NT2/D1 (cell line): ENCODE results near the gene SSU72.

Source experiments
- DNase-seq: peaks from one replicate; pipeline ENCODE4 v3.0.0-alpha.2; 2011; ENCODE audit warnings: low read depth, low spot score
- H3K27me3 ChIP-seq: 2 replicates; pipeline ENCODE4 v1.6.0; 2011; ENCODE audit warnings: mild to moderate bottlenecking; ENCODE audit not compliant: insufficient read length, insufficient read depth
- H3K36me3 ChIP-seq: 2 replicates; pipeline ENCODE4 v1.6.1; 2011; ENCODE audit warnings: mild to moderate bottlenecking, low read length, mixed read lengths; ENCODE audit not compliant: insufficient read depth, insufficient read length
- H3K4me1 ChIP-seq: 2 replicates; pipeline ENCODE4 v1.5.1; 2011; ENCODE audit not compliant: insufficient read depth, insufficient read length
- H3K4me3 ChIP-seq: 2 replicates; pipeline ENCODE4 v1.5.1; 2011; ENCODE audit warnings: low read depth; ENCODE audit not compliant: insufficient read length
- H3K9ac ChIP-seq: 2 replicates; pipeline ENCODE4 v1.6.0; 2011; ENCODE audit warnings: low read depth; ENCODE audit not compliant: insufficient read length
- H3K9me3 ChIP-seq: 2 replicates; pipeline ENCODE4 v1.5.1; 2011; ENCODE audit warnings: mild to moderate bottlenecking, low read length; ENCODE audit not compliant: insufficient read depth
- SUZ12 ChIP-seq: IDR thresholded peaks from 2 replicates; pipeline ENCODE4 v1.6.1; 2011; ENCODE audit not compliant: insufficient read length, insufficient read depth; ENCODE audit errors: extremely low read depth
- YY1 ChIP-seq: IDR thresholded peaks from 2 replicates; pipeline ENCODE4 v1.6.1; 2011; ENCODE audit not compliant: insufficient read length, insufficient read depth
- ZNF274 ChIP-seq: IDR thresholded peaks from 2 replicates; pipeline ENCODE4 v1.6.1; 2011; ENCODE audit warnings: mild to moderate bottlenecking, low read depth, low read length

Gene SSU72

DNA sequence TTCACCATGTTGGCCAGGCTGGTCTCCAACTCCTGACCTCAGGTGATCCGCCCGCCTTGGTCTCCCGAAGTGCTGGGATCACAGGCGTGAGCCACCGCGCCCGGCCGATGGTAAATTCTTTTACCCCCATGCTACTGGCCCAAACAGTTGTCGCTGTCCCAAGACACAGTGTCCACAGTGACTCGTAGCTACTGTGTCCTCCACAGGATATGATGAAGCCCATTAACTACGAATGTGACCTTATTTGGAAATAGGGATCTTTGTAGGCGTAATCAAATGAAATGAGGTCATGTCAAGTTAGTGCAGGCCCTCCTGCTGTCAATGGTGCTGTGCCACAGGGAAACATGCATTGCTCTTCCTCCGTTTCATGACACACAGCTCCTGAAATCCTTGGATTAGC, 16.8 kb upstream of the SSU72 start:
- TF ChIP-seq ZNF274 (no peak), SUZ12 (no peak)
- H3K9me3 ChIP-seq = no peaks in the 10 kb centered on the region
- H3K27me3 ChIP-seq = peaks cover 7% of the 10 kb centered on the region
- H3K9ac ChIP-seq = no peak overlapping the region
- H3K36me3 ChIP-seq = no peaks in the 10 kb centered on the region
- H3K4me1 ChIP-seq = peaks cover 7% of the 10 kb centered on the region
- H3K4me3 ChIP-seq = no peak overlapping the region
- no peak for DNase-seq

DNA sequence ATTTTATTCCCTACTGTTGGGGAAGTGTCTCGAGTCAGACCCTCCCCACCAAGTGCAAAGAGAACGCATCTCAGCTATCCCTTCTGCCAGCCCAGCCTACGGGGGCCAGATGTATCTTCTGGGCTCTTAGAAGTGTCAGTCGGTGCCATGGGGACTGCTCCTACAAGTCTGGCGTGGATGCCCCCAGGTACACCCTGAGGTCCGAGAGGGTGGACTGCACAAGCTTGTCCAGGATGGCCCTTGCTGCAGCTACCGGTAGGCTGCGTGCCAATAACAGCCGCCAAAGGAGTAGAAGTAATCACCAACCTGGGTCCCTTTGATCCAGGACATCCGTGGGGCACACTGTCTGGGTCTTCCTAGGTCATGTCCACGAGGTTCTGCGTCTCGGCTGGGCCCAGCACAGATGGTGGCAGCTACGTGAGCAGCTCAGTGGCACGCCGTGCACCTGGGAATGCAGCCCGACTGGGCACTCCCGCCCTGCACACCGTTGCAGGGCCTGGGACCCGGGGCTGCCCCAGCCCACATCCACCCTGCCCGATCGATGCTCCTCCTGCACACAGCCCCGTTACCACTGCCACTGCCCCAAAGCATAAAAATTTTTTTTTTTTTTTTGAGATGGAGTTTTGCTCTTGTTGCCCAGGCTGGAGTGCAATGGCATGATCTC, 8.8 kb upstream of the SSU72 start:
- H3K9me3 ChIP-seq = no peaks in the 10 kb centered on the region
- no peaks in the 10 kb centered on the region for H3K36me3 ChIP-seq
- no peak for DNase-seq
- no peak overlapping the region for H3K9ac ChIP-seq
- no peaks in the 10 kb centered on the region for H3K4me1 ChIP-seq
- TF ChIP-seq YY1 = no peak
- no peak for TF ChIP-seq SUZ12
- no peak for TF ChIP-seq ZNF274
- no peaks in the 10 kb centered on the region for H3K27me3 ChIP-seq
- H3K4me3 ChIP-seq = no peak overlapping the region

- DNase-seq = no peak
- H3K27me3 ChIP-seq = no peaks in the 10 kb centered on the region
- no peak for TF ChIP-seq YY1
- TF ChIP-seq SUZ12 = no peak
- TF ChIP-seq ZNF274 = no peak
- H3K9ac ChIP-seq = no peak overlapping the region
- no peaks in the 10 kb centered on the region for H3K9me3 ChIP-seq
- no peaks in the 10 kb centered on the region for H3K36me3 ChIP-seq
- H3K4me3 ChIP-seq = no peak overlapping the region
- no peaks in the 10 kb centered on the region for H3K4me1 ChIP-seq
Measured at GRCh38 chr1:1582585-1583346, 8.1 kb upstream of the SSU72 start.

DNA sequence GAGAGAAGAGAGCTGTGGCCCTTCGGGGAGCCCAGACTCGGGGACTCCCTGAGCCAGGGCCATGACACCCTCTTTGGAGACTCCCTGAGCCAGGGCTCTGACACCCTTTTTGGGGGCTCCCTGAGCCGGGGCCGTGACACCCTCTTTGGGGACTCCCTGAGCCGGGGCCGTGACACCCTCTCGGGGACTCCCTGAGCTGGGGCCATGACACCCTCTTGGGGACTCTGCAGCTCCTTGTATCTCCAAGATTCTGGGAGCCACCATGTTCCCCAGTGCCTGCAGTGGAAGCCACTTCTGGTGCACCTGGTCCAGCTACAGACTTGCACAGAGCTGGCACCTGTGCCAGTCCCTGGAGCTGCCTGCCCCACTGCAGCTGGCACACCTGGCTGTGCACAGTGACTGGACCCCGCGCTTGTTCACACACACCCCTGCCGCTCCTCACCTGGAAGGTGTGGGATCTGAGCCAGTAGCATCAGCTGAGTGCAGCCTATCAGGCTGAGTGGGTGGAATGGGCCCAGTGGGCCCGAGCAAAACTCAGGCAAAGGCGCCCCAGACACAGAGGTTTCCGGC, 3.8 kb upstream of the SSU72 start:
- H3K4me1 ChIP-seq = no peaks in the 10 kb centered on the region
- peaks cover under 1% of the 10 kb centered on the region for H3K36me3 ChIP-seq
- no peak for DNase-seq
- no peak overlapping the region for H3K4me3 ChIP-seq
- TF ChIP-seq ZNF274 = no peak
- no peak for TF ChIP-seq YY1
- TF ChIP-seq SUZ12 = no peak
- no peaks in the 10 kb centered on the region for H3K27me3 ChIP-seq
- H3K9ac ChIP-seq = no peak overlapping the region
- no peaks in the 10 kb centered on the region for H3K9me3 ChIP-seq

GRCh38 chr1:1577367-1578011, 2.8 kb upstream of the SSU72 start:
- Histone ChIP-seq H3K9ac (no peak overlapping the region), H3K4me1 (no peaks in the 10 kb centered on the region)

GRCh38 chr1:1573843-1574720, 581 bp downstream of the SSU72 start:
- no peak for TF ChIP-seq SUZ12
- no peak for TF ChIP-seq ZNF274
- peak; percentile 72 for TF ChIP-seq YY1
- Histone ChIP-seq H3K27me3 (no peaks in the 10 kb centered on the region), H3K4me1 (no peaks in the 10 kb centered on the region), H3K4me3 (peak overlapping the region; percentile 96), H3K9ac (peak overlapping the region; percentile 98), H3K36me3 (peaks cover 30% of the 10 kb centered on the region), H3K9me3 (no peaks in the 10 kb centered on the region)
- DNase-seq = peak; percentile 20

More at GRCh38 chr1:1577367-1578011, 2.8 kb upstream of the SSU72 start:
- Histone ChIP-seq H3K36me3 (peaks cover 8% of the 10 kb centered on the region), H3K9me3 (no peaks in the 10 kb centered on the region), H3K4me3 (no peak overlapping the region), H3K27me3 (no peaks in the 10 kb centered on the region)
- no peak for DNase-seq
- TF ChIP-seq ZNF274 (no peak), YY1 (no peak), SUZ12 (no peak)
